HepG2 (cell line): ENCODE data around the gene TSPAN17. TPM values are rescaled to one million over a fixed set of nuclear protein-coding genes. Genes with fewer than 3 reads are reported as not detected.

Experiments used
- ATAC-seq: fragments of 200-7000 bp; cut with Tn5 transposase; 3 replicates; pipeline ENCODE4 v1.9.1; 2020; ENCODE audit warnings: mild to moderate bottlenecking, moderate library complexity
- BruUV-seq: library from RNA; stranded (reverse); fragments of 400-500 nt; replicated peaks from 2 replicates; lab custom pipeline; 2021; lab: Mats Ljungman, UMichigan
- CTCF ChIA-PET: fragments of 300-600 bp; formaldehyde crosslinking; extraction: SDS; loops from one replicate; lab custom pipeline; 2021; ENCODE audit warnings: low total read pairs, inconsistent platforms, low intra/inter-chr PET ratio; lab: Yijun Ruan, JAX
- POLR2A ChIA-PET: fragments of 350-600 bp; sonication (Branson Sonifier 250); formaldehyde crosslinking; loops from one replicate; lab custom pipeline; 2020; ENCODE audit warnings: antibody characterized with exemption, inconsistent platforms; lab: Yijun Ruan, JAX
- DNase-seq: peaks from one replicate; pipeline ENCODE4 v3.0.0-alpha.2; 2015; ENCODE audit warnings: low spot score
- FAIRE-seq: peaks from 3 replicates; lab custom pipeline; 2011; peaks lifted over from hg19 to GRCh38; lab: Jason Lieb, UNC
- H2AFZ ChIP-seq: one replicate; pipeline ENCODE4 v1.6.1; 2011; ENCODE audit warnings: low read length, inconsistent platforms
- H3K27ac ChIP-seq: fragments of 300-600 bp; 3 replicates; pipeline ENCODE4 v1.8.0; 2011; ENCODE audit warnings: mixed run types, mild to moderate bottlenecking, mixed read lengths, low read length, inconsistent platforms; ENCODE audit not compliant: insufficient read depth; ENCODE audit errors: extremely low read length
- H3K27me3 ChIP-seq, 2 experiments: fragments of 200-600 bp in 1 of 2; 2 replicates in 1 of 2; 3 replicates in 1 of 2; pipeline versions ENCODE4 v1.6.0 to v1.8.0; 2011; ENCODE audit warnings: low read length in 2 of 2, mild to moderate bottlenecking in 2 of 2, moderate library complexity in 2 of 2, inconsistent platforms in 1 of 2; ENCODE audit not compliant: insufficient read depth in 2 of 2, control insufficient read depth in 1 of 2
- H3K36me3 ChIP-seq, 2 experiments: fragments of 200-600 bp in 1 of 2; replicated peaks in 1 of 2; 2 replicates in 1 of 2; 3 replicates in 1 of 2; pipeline versions ENCODE4 v1.5.1 to v1.8.0; 2011; ENCODE audit warnings: low read length in 2 of 2, inconsistent platforms in 1 of 2; ENCODE audit not compliant: insufficient read depth in 2 of 2, control insufficient read depth in 1 of 2
- H3K4me1 ChIP-seq: 2 replicates; pipeline ENCODE4 v1.5.1; 2012; ENCODE audit warnings: low read length, inconsistent platforms; ENCODE audit not compliant: insufficient read depth
- H3K4me2 ChIP-seq: 2 replicates; pipeline ENCODE4 v1.6.0; 2011; ENCODE audit warnings: low read depth, low read length, inconsistent platforms
- H3K4me3 ChIP-seq, 3 experiments: fragments of 200-600 bp in 1 of 3; sonication (generic), shearing (Covaris generic) in 1 of 3; replicated peaks in 1 of 3; 2 replicates each; pipeline ENCODE4 v1.5.1; 2011 to 2016; ENCODE audit warnings: low read length in 3 of 3, inconsistent platforms in 2 of 3, low read depth in 2 of 3, mild to moderate bottlenecking in 2 of 3, control low read depth in 1 of 3, mixed read lengths in 1 of 3; ENCODE audit not compliant: insufficient read depth in 1 of 3
- H3K79me2 ChIP-seq: one replicate; pipeline ENCODE4 v1.6.1; 2011; ENCODE audit warnings: low read length, inconsistent platforms; ENCODE audit not compliant: insufficient read depth
- H3K9ac ChIP-seq: 2 replicates; pipeline ENCODE4 v1.6.0; 2011; ENCODE audit warnings: mild to moderate bottlenecking, low read depth, low read length, inconsistent platforms; ENCODE audit not compliant: insufficient read depth
- H3K9me3 ChIP-seq: 2 replicates; pipeline ENCODE4 v1.5.1; 2012; ENCODE audit warnings: mild to moderate bottlenecking, low read length
- H4K20me1 ChIP-seq: 2 replicates; pipeline ENCODE4 v1.6.0; 2011; ENCODE audit warnings: inconsistent platforms, mild to moderate bottlenecking, low read length, moderate library complexity; ENCODE audit not compliant: insufficient read depth
- CAMTA2 ChIP-seq: sonication (generic); formaldehyde crosslinking; IDR thresholded peaks from 2 replicates; pipeline ENCODE4 v1.4.0; 2020; ENCODE audit warnings: mild to moderate bottlenecking, missing genetic modification reagents, borderline replicate concordance
- CHD2 ChIP-seq: IDR thresholded peaks from 2 replicates; pipeline ENCODE4 v1.6.1; 2011; ENCODE audit warnings: low read depth, low read length, improper control_type of control experiment
- GATAD1 ChIP-seq: IDR thresholded peaks from 2 replicates; pipeline ENCODE4 v1.6.1; 2016; ENCODE audit warnings: missing genetic modification reagents, missing compliant biosample characterization
- MIXL1 ChIP-seq: IDR thresholded peaks from 2 replicates; pipeline ENCODE4 v1.6.1; 2016
- MTA3 ChIP-seq: sonication (generic); formaldehyde crosslinking; IDR thresholded peaks from 2 replicates; pipeline ENCODE4 v1.4.0; 2020; ENCODE audit warnings: missing genetic modification reagents
- POLR2AphosphoS5 ChIP-seq: IDR thresholded peaks from 2 replicates; pipeline ENCODE4 v1.6.1; 2012; ENCODE audit warnings: low read depth, low read length
- SPEN ChIP-seq: sonication (generic); formaldehyde crosslinking; IDR thresholded peaks from 2 replicates; pipeline ENCODE4 v1.5.1; 2020; ENCODE audit warnings: low read depth, mild to moderate bottlenecking, missing genetic modification reagents
- SUZ12 ChIP-seq: fragments of 150-350 bp; IDR thresholded peaks from 2 replicates; pipeline ENCODE4 v1.6.1; 2014; ENCODE audit warnings: low read depth, low read length
- XBP1 ChIP-seq: sonication (generic); formaldehyde crosslinking; IDR thresholded peaks from 2 replicates; pipeline ENCODE4 v1.5.0; 2020; ENCODE audit warnings: missing genetic modification reagents
- ZNF256 ChIP-seq: sonication (generic); formaldehyde crosslinking; conservative IDR thresholded peaks from 2 replicates; pipeline ENCODE4 v1.4.0; 2020; ENCODE audit warnings: missing genetic modification reagents
- ZNF629 ChIP-seq: sonication (generic); formaldehyde crosslinking; conservative IDR thresholded peaks from 2 replicates; pipeline ENCODE4 v1.5.0; 2020; ENCODE audit warnings: missing genetic modification reagents
- WGBS: methylation state at CpG from one replicate; pipeline ENCODE4 v1.1.6; 2017; ENCODE audit warnings: low lambda C conversion rate; 5-methylcytosine and 5-hydroxymethylcytosine counted together
- in situ Hi-C: cut with HindIII; loops from 2 replicates; pipeline ENCODE4 v1.10.0; 2017; ENCODE audit warnings: low pct_unique_long_range_greater_than_20kb; ENCODE audit not compliant: extremely low pct_ligation_motif_present
- intact Hi-C: fragments of 100-400 bp; cut with micrococcal nuclease; formaldehyde crosslinking; loops from one replicate; pipeline ENCODE4 v1.10.0; 2022; ENCODE audit not compliant: unreplicated experiment
- polyA plus RNA-seq, 8 experiments: library from polyadenylated mRNA; depleted of rRNA in 3 of 8; stranded (reverse) in 7 of 8; unstranded in 1 of 8; fragments of >200 nt; fragmentation: Illumina TruSeq in 4 of 8; extraction: Trizol in 4 of 8; gene quantifications; 2 replicates each; pipeline versions ENCODE4 v1.2.1 to v1.2.3, GENCODE V29; 2011 to 2016; ENCODE audit warnings: low read depth in 4 of 8, missing spikeins in 1 of 8, mixed read lengths in 1 of 8; ENCODE audit not compliant: insufficient read depth in 1 of 8
- total RNA-seq, 5 experiments: library from RNA; depleted of rRNA; stranded (reverse); fragments of >200 nt; fragmentation: Illumina TruSeq; extraction: Trizol; gene quantifications; 2 replicates each; pipeline ENCODE4 v1.2.3, GENCODE V29; 2016; ENCODE audit warnings: low read depth in 1 of 5
- TF ChIP-seq, protein P1 (sequence below): sonication (generic); formaldehyde crosslinking; IDR thresholded peaks from 2 replicates; pipeline ENCODE4 v1.5.1; 2020; ENCODE audit warnings: missing genetic modification reagents, mild to moderate bottlenecking, borderline replicate concordance
- TF ChIP-seq, protein P2 (sequence below), 2 experiments: fragments of 450-650 bp in 1 of 2; sonication (generic) in 1 of 2; formaldehyde crosslinking; IDR thresholded peaks; 2 replicates each; pipeline versions ENCODE4 v1.5.0 to v1.8.0; 2020 to 2022; ENCODE audit warnings: mild to moderate bottlenecking in 1 of 2, missing genetic modification reagents in 1 of 2
- TF ChIP-seq, protein P3 (sequence below): sonication (generic); formaldehyde crosslinking; IDR thresholded peaks from 2 replicates; pipeline ENCODE4 v1.5.1; 2020; ENCODE audit warnings: mild to moderate bottlenecking, moderate library complexity, missing genetic modification reagents
- TF ChIP-seq, protein P4 (sequence below): IDR thresholded peaks from 2 replicates; pipeline ENCODE4 v1.6.1; 2016; ENCODE audit warnings: missing compliant biosample characterization, missing genetic modification reagents, borderline replicate concordance
- TF ChIP-seq, protein P5 (sequence below): conservative IDR thresholded peaks from 2 replicates; pipeline ENCODE4 v1.6.1; 2018; ENCODE audit warnings: missing genetic modification reagents

TSPAN17 gene
- total and polyA plus RNA-seq, 2 of the 13 experiments (the other 11 are each of a cell fraction or from before 2014, with no cell fraction given), result 11.5 to 15.0 TPM

DNA sequence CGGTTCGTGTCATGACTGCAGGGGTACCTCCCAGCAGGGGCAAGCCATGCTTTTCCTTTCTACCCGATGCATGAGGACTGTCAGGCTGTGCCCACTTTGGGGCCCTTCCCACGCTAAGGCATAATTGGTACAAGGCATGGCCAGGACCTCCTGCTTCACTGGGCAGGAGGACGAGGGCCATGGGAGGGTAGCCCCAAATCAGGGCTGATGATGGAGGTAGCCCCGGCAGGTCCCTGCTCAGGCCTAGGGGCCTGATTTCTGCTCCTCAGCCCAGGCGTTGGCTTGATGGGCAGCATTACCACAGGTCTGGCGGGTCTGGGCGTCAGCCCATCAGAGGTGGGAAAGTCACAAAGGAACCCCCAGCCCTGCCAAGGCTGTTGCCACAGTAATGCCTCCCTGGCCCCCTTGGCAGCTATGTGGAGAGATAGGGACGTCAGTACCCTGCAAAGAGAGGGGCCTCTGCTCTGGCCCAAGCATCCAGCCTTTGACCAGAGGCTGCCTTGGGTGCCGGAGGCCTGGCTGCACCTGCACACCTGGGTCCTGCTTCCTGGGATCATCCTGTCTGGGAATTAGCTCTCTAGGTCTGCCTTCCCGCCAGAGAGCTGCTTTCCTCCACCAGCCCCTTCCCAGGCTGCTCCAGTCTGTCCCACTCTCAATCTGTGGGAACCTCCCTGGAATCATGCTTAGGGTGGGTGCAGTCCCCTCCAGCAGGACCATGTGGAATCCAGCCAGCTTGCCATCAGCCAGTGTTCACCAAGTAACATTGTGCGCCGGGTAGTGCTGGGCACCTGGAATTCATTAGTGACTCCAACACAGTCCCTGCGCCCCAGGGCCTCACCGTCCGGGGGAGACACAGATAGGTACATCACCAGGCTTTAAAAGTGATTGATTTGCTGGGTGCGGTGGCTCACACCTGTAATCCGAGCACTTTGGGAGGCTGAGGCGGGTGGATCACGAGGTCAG is 15.4 kb downstream of the TSPAN17 start:
- Histone ChIP-seq H3K27me3 (peaks cover 5 to 10% of the 10 kb centered on the region in 2 experiments; a peak in 4 of 5 replicates), H2AFZ (no peak overlapping the region), H3K4me2 (no peak overlapping the region), H3K9me3 (no peaks in the 10 kb centered on the region), H3K27ac (no peak overlapping the region), H3K4me1 (peaks cover 14% of the 10 kb centered on the region), H3K36me3 (no peaks in the 10 kb centered on the region), H4K20me1 (no peaks in the 10 kb centered on the region), H3K9ac (no peak overlapping the region), H3K4me3 (no peak overlapping the region), H3K79me2 (no peaks in the 10 kb centered on the region)
- BruUV-seq, result no TSS peak
- no peak for DNase-seq
- FAIRE-seq, result no peak
- ChIA-PET CTCF (no interaction called here), POLR2A (no interaction called here)
- WGBS, result 46% methylated on average over 12 of the region's 21 CpGs
- intact Hi-C loops, result no loop called here
- no peak for ATAC-seq
- in situ Hi-C loops, result loop anchor here (10.0 kb wide), 1 partner anchor 292 kb away; no protein-coding TSS in a partner anchor
- TF ChIP-seq SPEN (CRISPR knock-in tag) (no peak), POLR2AphosphoS5 (no peak), ZNF629 (no peak), CAMTA2 (no peak), MTA3 (no peak), CHD2 (no peak), ZNF256 (CRISPR knock-in tag) (no peak), GATAD1 (CRISPR knock-in tag) (no peak), MIXL1 (CRISPR knock-in tag) (no peak), XBP1 (CRISPR knock-in tag) (no peak), SUZ12 (no peak)
- TF ChIP-seq, protein P1, sequence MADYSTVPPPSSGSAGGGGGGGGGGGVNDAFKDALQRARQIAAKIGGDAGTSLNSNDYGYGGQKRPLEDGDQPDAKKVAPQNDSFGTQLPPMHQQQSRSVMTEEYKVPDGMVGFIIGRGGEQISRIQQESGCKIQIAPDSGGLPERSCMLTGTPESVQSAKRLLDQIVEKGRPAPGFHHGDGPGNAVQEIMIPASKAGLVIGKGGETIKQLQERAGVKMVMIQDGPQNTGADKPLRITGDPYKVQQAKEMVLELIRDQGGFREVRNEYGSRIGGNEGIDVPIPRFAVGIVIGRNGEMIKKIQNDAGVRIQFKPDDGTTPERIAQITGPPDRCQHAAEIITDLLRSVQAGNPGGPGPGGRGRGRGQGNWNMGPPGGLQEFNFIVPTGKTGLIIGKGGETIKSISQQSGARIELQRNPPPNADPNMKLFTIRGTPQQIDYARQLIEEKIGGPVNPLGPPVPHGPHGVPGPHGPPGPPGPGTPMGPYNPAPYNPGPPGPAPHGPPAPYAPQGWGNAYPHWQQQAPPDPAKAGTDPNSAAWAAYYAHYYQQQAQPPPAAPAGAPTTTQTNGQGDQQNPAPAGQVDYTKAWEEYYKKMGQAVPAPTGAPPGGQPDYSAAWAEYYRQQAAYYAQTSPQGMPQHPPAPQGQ (CRISPR knock-in tag), result no peak
- TF ChIP-seq, protein P2, sequence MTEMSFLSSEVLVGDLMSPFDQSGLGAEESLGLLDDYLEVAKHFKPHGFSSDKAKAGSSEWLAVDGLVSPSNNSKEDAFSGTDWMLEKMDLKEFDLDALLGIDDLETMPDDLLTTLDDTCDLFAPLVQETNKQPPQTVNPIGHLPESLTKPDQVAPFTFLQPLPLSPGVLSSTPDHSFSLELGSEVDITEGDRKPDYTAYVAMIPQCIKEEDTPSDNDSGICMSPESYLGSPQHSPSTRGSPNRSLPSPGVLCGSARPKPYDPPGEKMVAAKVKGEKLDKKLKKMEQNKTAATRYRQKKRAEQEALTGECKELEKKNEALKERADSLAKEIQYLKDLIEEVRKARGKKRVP (CRISPR knock-in tag; IDR thresholded peaks at IDR 0.05), result no peak
- TF ChIP-seq, protein P3, sequence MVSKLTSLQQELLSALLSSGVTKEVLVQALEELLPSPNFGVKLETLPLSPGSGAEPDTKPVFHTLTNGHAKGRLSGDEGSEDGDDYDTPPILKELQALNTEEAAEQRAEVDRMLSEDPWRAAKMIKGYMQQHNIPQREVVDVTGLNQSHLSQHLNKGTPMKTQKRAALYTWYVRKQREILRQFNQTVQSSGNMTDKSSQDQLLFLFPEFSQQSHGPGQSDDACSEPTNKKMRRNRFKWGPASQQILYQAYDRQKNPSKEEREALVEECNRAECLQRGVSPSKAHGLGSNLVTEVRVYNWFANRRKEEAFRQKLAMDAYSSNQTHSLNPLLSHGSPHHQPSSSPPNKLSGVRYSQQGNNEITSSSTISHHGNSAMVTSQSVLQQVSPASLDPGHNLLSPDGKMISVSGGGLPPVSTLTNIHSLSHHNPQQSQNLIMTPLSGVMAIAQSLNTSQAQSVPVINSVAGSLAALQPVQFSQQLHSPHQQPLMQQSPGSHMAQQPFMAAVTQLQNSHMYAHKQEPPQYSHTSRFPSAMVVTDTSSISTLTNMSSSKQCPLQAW, result no peak
- TF ChIP-seq, protein P4, sequence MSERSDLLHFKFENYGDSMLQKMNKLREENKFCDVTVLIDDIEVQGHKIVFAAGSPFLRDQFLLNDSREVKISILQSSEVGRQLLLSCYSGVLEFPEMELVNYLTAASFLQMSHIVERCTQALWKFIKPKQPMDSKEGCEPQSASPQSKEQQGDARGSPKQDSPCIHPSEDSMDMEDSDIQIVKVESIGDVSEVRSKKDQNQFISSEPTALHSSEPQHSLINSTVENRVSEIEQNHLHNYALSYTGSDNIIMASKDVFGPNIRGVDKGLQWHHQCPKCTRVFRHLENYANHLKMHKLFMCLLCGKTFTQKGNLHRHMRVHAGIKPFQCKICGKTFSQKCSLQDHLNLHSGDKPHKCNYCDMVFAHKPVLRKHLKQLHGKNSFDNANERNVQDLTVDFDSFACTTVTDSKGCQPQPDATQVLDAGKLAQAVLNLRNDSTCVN (CRISPR knock-in tag), result no peak
- TF ChIP-seq, protein P5, sequence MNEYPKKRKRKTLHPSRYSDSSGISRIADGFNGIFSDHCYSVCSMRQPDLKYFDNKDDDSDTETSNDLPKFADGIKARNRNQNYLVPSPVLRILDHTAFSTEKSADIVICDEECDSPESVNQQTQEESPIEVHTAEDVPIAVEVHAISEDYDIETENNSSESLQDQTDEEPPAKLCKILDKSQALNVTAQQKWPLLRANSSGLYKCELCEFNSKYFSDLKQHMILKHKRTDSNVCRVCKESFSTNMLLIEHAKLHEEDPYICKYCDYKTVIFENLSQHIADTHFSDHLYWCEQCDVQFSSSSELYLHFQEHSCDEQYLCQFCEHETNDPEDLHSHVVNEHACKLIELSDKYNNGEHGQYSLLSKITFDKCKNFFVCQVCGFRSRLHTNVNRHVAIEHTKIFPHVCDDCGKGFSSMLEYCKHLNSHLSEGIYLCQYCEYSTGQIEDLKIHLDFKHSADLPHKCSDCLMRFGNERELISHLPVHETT (CRISPR knock-in tag), result no peak
